IMR-90 (cell line): Measurements from ENCODE around the gene LTBP1. TPM values are rescaled to one million over a fixed set of nuclear protein-coding genes. Genes with fewer than 3 reads are reported as not detected.

Experiments
- ATAC-seq: fragments of 200-7000 bp; cut with Tn5 transposase; 2 replicates; pipeline ENCODE4 v1.9.1; 2020; ENCODE audit warnings: low read depth, mild to moderate bottlenecking, moderate library complexity
- BruUV-seq: library from RNA; stranded (reverse); fragments of 400-500 nt; replicated peaks from 2 replicates; lab custom pipeline; 2021; lab: Mats Ljungman, UMichigan
- CTCF ChIA-PET: fragments of 300-600 bp; formaldehyde crosslinking; extraction: SDS; loops from one replicate; lab custom pipeline; 2021; ENCODE audit warnings: antibody characterized with exemption; lab: Yijun Ruan, JAX
- POLR2A ChIA-PET: fragments of 300-600 bp; sonication (Branson Sonifier 250); formaldehyde crosslinking; loops from one replicate; lab custom pipeline; 2022; ENCODE audit warnings: antibody characterized with exemption; ENCODE audit not compliant: unreplicated experiment; lab: Charles Lee
- DNase-seq: peaks from one replicate; pipeline ENCODE4 v3.0.0; 2013
- H2AFZ ChIP-seq: replicated peaks from 2 replicates; pipeline ENCODE3; 2013; ENCODE audit warnings: low read length, mild to moderate bottlenecking; ENCODE audit not compliant: poor library complexity
- H2AK5ac ChIP-seq: 2 replicates; pipeline ENCODE4 v1.6.1; 2013; ENCODE audit warnings: low read depth, low read length, inconsistent platforms
- H2AK9ac ChIP-seq: replicated peaks from 2 replicates; pipeline ENCODE3; 2013; ENCODE audit warnings: mild to moderate bottlenecking, low read depth, low read length, moderate library complexity; ENCODE audit not compliant: poor library complexity
- H2BK120ac ChIP-seq: 2 replicates; pipeline ENCODE4 v1.6.1; 2013; ENCODE audit warnings: low read depth, low read length, inconsistent platforms
- H2BK15ac ChIP-seq: 3 replicates; pipeline ENCODE4 v1.6.1; 2013; ENCODE audit warnings: low read depth, low read length, inconsistent platforms
- H2BK20ac ChIP-seq: 2 replicates; pipeline ENCODE4 v1.6.1; 2013; ENCODE audit warnings: low read depth, mild to moderate bottlenecking, inconsistent platforms, low read length, moderate library complexity
- H2BK5ac ChIP-seq: 2 replicates; pipeline ENCODE4 v1.6.1; 2013; ENCODE audit warnings: mild to moderate bottlenecking, low read depth, low read length, inconsistent platforms; ENCODE audit not compliant: poor library complexity, severe bottlenecking
- H3K14ac ChIP-seq: replicated peaks from 2 replicates; pipeline ENCODE4 v1.6.1; 2013; ENCODE audit warnings: low read depth, low read length, inconsistent platforms
- H3K18ac ChIP-seq: 2 replicates; pipeline ENCODE4 v1.6.1; 2013; ENCODE audit warnings: low read depth, low read length, control low read depth
- H3K23ac ChIP-seq: 2 replicates; pipeline ENCODE4 v1.6.1; 2013; ENCODE audit warnings: low read depth, low read length, inconsistent platforms
- H3K27ac ChIP-seq: 2 replicates; pipeline ENCODE4 v1.5.1; 2013; ENCODE audit warnings: mild to moderate bottlenecking, control low read depth, low read length; ENCODE audit not compliant: insufficient read depth
- H3K27me3 ChIP-seq: 2 replicates; pipeline ENCODE4 v1.6.1; 2013; ENCODE audit warnings: low read length; ENCODE audit not compliant: control insufficient read depth, insufficient read depth
- H3K36me3 ChIP-seq: 2 replicates; pipeline ENCODE4 v1.6.1; 2013; ENCODE audit warnings: low read length, mixed read lengths; ENCODE audit not compliant: control insufficient read depth, insufficient read depth
- H3K4ac ChIP-seq: 2 replicates; pipeline ENCODE4 v1.6.1; 2013; ENCODE audit warnings: low read depth, low read length, inconsistent platforms
- H3K4me1 ChIP-seq: 2 replicates; pipeline ENCODE4 v1.6.1; 2013; ENCODE audit warnings: low read length, mixed read lengths; ENCODE audit not compliant: control insufficient read depth, insufficient read depth
- H3K4me2 ChIP-seq: 2 replicates; pipeline ENCODE4 v1.6.1; 2013; ENCODE audit warnings: low read depth, mild to moderate bottlenecking, control low read depth, low read length, moderate library complexity
- H3K4me3 ChIP-seq: 2 replicates; pipeline ENCODE4 v1.5.1; 2013; ENCODE audit warnings: low read depth, mild to moderate bottlenecking, control low read depth, low read length, moderate library complexity; ENCODE audit not compliant: insufficient read depth
- H3K56ac ChIP-seq: 2 replicates; pipeline ENCODE4 v1.6.1; 2013; ENCODE audit warnings: low read length, inconsistent platforms; ENCODE audit not compliant: insufficient read depth; ENCODE audit errors: extremely low read depth
- H3K79me1 ChIP-seq, 2 experiments: 2 replicates each; pipeline ENCODE4 v1.6.1; 2013; ENCODE audit warnings: low read length in 2 of 2, inconsistent platforms in 1 of 2, low read depth in 1 of 2
- H3K9ac ChIP-seq: 2 replicates; pipeline ENCODE4 v1.6.1; 2013; ENCODE audit warnings: low read depth, low read length, control low read depth
- H3K9me1 ChIP-seq: 2 replicates; pipeline ENCODE4 v1.6.1; 2013; ENCODE audit warnings: low read length, inconsistent platforms; ENCODE audit not compliant: insufficient read depth
- H3K9me3 ChIP-seq: 2 replicates; pipeline ENCODE4 v1.6.1; 2013; ENCODE audit warnings: low read length; ENCODE audit not compliant: control insufficient read depth, insufficient read depth
- H4K20me1 ChIP-seq: 2 replicates; pipeline ENCODE4 v1.6.1; 2013; ENCODE audit warnings: low read length, inconsistent platforms; ENCODE audit not compliant: insufficient read depth
- H4K5ac ChIP-seq: 2 replicates; pipeline ENCODE4 v1.6.1; 2013; ENCODE audit warnings: mild to moderate bottlenecking, low read depth, low read length, control low read depth
- H4K8ac ChIP-seq, 2 experiments: 2 replicates each; pipeline ENCODE4 v1.6.1; 2013; ENCODE audit warnings: low read depth in 2 of 2, low read length in 2 of 2, control low read depth in 1 of 2, inconsistent platforms in 1 of 2
- H4K91ac ChIP-seq: 2 replicates; pipeline ENCODE4 v1.6.1; 2013; ENCODE audit warnings: low read depth, low read length, inconsistent platforms; ENCODE audit not compliant: insufficient read depth
- CEBPB ChIP-seq: IDR thresholded peaks from 2 replicates; pipeline ENCODE4 v1.6.1; 2012; ENCODE audit warnings: low read depth, low read length, improper control_type of control experiment
- FOS ChIP-seq: fragments of 150-350 bp; IDR thresholded peaks from 2 replicates; pipeline ENCODE4 v1.6.1; 2016; ENCODE audit warnings: low read depth, low read length
- MAZ ChIP-seq: IDR thresholded peaks from 2 replicates; pipeline ENCODE4 v1.6.1; 2012; ENCODE audit warnings: low read depth, mild to moderate bottlenecking, low read length, improper control_type of control experiment, moderate library complexity, borderline replicate concordance
- MXI1 ChIP-seq: IDR thresholded peaks from 2 replicates; pipeline ENCODE4 v1.6.1; 2012; ENCODE audit warnings: low read depth, mild to moderate bottlenecking, low read length, moderate library complexity, borderline replicate concordance
- NFE2L2 ChIP-seq: fragments of 150-350 bp; IDR thresholded peaks from 2 replicates; pipeline ENCODE4 v1.6.1; 2016; ENCODE audit warnings: low read depth, mild to moderate bottlenecking, low read length
- POLR2A ChIP-seq: IDR thresholded peaks from 2 replicates; pipeline ENCODE4 v1.6.1; 2012; ENCODE audit warnings: mild to moderate bottlenecking, low read depth, low read length
- RAD21 ChIP-seq: IDR thresholded peaks from 2 replicates; pipeline ENCODE4 v1.6.1; 2012; ENCODE audit warnings: low read length, improper control_type of control experiment
- SMC3 ChIP-seq: fragments of 150-350 bp; IDR thresholded peaks from 2 replicates; pipeline ENCODE4 v1.6.1; 2016; ENCODE audit warnings: low read depth, mild to moderate bottlenecking, antibody characterized with exemption, low read length, moderate library complexity
- WGBS, 2 experiments: methylation state at CpG; one replicate each; pipeline versions ENCODE4 v1.1.5 to v1.1.7; 2013; ENCODE audit warnings: missing lambda C conversion rate in 2 of 2; ENCODE audit not compliant: insufficient read length in 1 of 2; ENCODE audit errors: extremely low coverage in 2 of 2; 5-methylcytosine and 5-hydroxymethylcytosine counted together
- dilution Hi-C: fragments of 300-500 bp; cut with HindIII; formaldehyde crosslinking; loops from one replicate; pipeline ENCODE4 v1.14.3; 2018; ENCODE audit warnings: low sequenced_read_pairs; ENCODE audit not compliant: unreplicated experiment
- in situ Hi-C: fragments of 300-500 bp; cut with MboI; formaldehyde crosslinking; loops from 3 replicates; pipeline ENCODE4 v1.14.3; 2019; ENCODE audit warnings: low sequenced_read_pairs, inconsistent platforms, mixed read lengths
- intact Hi-C: fragments of 100-400 bp; cut with micrococcal nuclease; formaldehyde crosslinking; loops from 2 replicates; pipeline ENCODE4 v1.10.0; 2022
- polyA plus RNA-seq, 3 experiments: library from polyadenylated mRNA; depleted of rRNA; stranded (reverse); fragments of >200 nt; gene quantifications; 2 replicates each; pipeline ENCODE4 v1.2.3, GENCODE V29; 2012; ENCODE audit warnings: low replicate concordance in 1 of 3
- total RNA-seq: library from RNA; depleted of rRNA; stranded (reverse); fragments of >200 nt; gene quantifications from 2 replicates; pipeline ENCODE4 v1.2.3, GENCODE V29; 2012
- TF ChIP-seq, protein P1 (sequence below): fragments of 150-350 bp; IDR thresholded peaks from 2 replicates; pipeline ENCODE4 v1.6.1; 2017; ENCODE audit warnings: mild to moderate bottlenecking, antibody characterized with exemption, low read length, low read depth
- TF ChIP-seq, protein P2 (sequence below): conservative IDR thresholded peaks from 2 replicates; pipeline ENCODE4 v1.5.1; 2012; ENCODE audit warnings: mild to moderate bottlenecking, low read depth, low read length, improper control_type of control experiment

LTBP1 gene
- total and polyA plus RNA-seq, 2 of the 4 experiments (the other 2 are of a cell fraction), result 235 to 326 TPM

GRCh38 chr2:33021542-33022227, 74.9 kb downstream of the LTBP1 start (continued):
- TF ChIP-seq, protein P1, sequence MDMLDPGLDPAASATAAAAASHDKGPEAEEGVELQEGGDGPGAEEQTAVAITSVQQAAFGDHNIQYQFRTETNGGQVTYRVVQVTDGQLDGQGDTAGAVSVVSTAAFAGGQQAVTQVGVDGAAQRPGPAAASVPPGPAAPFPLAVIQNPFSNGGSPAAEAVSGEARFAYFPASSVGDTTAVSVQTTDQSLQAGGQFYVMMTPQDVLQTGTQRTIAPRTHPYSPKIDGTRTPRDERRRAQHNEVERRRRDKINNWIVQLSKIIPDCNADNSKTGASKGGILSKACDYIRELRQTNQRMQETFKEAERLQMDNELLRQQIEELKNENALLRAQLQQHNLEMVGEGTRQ, result no peak
- no peak for TF ChIP-seq RAD21

DNA sequence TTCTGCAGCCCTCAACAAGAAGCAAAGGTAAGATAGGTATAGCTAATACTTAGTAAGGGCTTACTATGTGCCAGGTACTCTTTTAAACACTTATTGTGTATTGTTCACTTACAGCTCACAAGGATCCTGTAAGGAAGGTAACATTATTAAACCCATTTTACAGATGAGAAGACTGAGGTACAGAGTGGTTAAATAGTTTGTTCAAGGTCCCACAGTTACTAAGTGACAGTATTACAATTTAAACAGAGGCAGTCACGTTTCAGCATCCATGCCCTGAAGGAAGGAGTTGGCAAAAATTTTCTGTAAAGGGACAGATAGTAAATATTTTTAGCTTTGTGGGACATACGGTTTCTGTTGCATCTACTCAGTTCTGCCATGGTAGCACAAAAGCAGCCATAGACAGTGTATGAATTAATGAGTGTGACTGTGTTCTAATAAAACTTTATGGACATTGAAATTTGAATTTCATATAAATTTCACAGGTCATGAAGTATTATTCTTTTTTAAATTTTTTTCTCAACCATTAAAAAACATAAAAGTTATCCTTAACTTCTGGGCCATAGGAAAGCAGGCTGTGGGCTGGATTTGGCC, 75.7 kb downstream of the LTBP1 start:
- Histone ChIP-seq H4K20me1 (no peaks in the 10 kb centered on the region), H4K91ac (peak overlapping the region; percentile 78), H3K27ac (peak overlapping the region; percentile 78), H2BK5ac (peak overlapping the region; percentile 91), H2BK120ac (peak overlapping the region; percentile 96), H3K23ac (peak overlapping the region; percentile 78; the same call in 1 of the 2 replicates), H2BK15ac (peak overlapping the region; percentile 39; the same call in 2 of the 3 replicates), H2AK5ac (peak overlapping the region; percentile 71), H3K56ac (peak overlapping the region; percentile 42), H3K18ac (peak overlapping the region; percentile 73; the same call in 1 of the 2 replicates), H3K4me1 (peaks cover 16% of the 10 kb centered on the region), H2AK9ac (no peak overlapping the region), H3K14ac (peak overlapping the region; percentile 86), H3K9me3 (0 out of 2 replicates have a peak, but pooled peaks cover 3% of the 10 kb centered on the region), H3K4ac (peak overlapping the region; percentile 89; the same call in 1 of the 2 replicates), H3K79me1 (peaks cover 16 to 51% of the 10 kb centered on the region in 2 experiments), H2AFZ (no peak overlapping the region), H3K4me2 (peak overlapping the region; percentile 67; the same call in 1 of the 2 replicates), H4K8ac (peak overlapping the region; percentile 75 to 87), H3K36me3 (peaks cover 3% of the 10 kb centered on the region; the same call in 1 of the 2 replicates), H3K9ac (peak overlapping the region; percentile 9; the same call in 1 of the 2 replicates), H3K4me3 (no peak overlapping the region), H2BK20ac (peak overlapping the region; percentile 92), H3K9me1 (peaks cover 20% of the 10 kb centered on the region), H3K27me3 (no peaks in the 10 kb centered on the region), H4K5ac (peak overlapping the region; percentile 52; the same call in 1 of the 2 replicates)
- in situ Hi-C loops, result no loop called here
- intact Hi-C loops, result loop anchor here (5.0 kb wide), 2 partner anchors 75 to 110 kb away; partner anchors contain the start of gene LTBP1
- DNase-seq, result no peak
- TSS peak; percentile 53 for BruUV-seq
- WGBS, 2 experiments, result no CpG with 5 or more reads among the region's 2 CpGs
- CTCF ChIA-PET, result interaction anchor here (0.7 to 2.0 kb wide), 3 partner anchors 10 to 199 kb away, joined by 3 to 9 read pairs (median 4); no protein-coding TSS in a partner anchor
- ATAC-seq, result no peak
- POLR2A ChIA-PET, result interaction anchor here (0.8 kb wide), 1 partner anchor 10 kb away, joined by 3 read pairs; no protein-coding TSS in a partner anchor
- dilution Hi-C loops, result no loop called here
- TF ChIP-seq SMC3, result no peak
- no peak for TF ChIP-seq POLR2A
- no peak for TF ChIP-seq NFE2L2
- TF ChIP-seq, protein P1, result no peak
- no peak for TF ChIP-seq FOS
- TF ChIP-seq MAZ, result no peak
- no peak for TF ChIP-seq CEBPB
- no peak for TF ChIP-seq RAD21
- TF ChIP-seq, protein P2, sequence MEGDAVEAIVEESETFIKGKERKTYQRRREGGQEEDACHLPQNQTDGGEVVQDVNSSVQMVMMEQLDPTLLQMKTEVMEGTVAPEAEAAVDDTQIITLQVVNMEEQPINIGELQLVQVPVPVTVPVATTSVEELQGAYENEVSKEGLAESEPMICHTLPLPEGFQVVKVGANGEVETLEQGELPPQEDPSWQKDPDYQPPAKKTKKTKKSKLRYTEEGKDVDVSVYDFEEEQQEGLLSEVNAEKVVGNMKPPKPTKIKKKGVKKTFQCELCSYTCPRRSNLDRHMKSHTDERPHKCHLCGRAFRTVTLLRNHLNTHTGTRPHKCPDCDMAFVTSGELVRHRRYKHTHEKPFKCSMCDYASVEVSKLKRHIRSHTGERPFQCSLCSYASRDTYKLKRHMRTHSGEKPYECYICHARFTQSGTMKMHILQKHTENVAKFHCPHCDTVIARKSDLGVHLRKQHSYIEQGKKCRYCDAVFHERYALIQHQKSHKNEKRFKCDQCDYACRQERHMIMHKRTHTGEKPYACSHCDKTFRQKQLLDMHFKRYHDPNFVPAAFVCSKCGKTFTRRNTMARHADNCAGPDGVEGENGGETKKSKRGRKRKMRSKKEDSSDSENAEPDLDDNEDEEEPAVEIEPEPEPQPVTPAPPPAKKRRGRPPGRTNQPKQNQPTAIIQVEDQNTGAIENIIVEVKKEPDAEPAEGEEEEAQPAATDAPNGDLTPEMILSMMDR, result no peak
- no peak for TF ChIP-seq MXI1
